ENCODE measurements around the gene HCST.

- TF ChIP-seq CTCF (IDR thresholded peaks at IDR 0.05) (no peak), POLR2A (IDR thresholded peaks at IDR 0.05) (no peak), POLR2AphosphoS5 (IDR thresholded peaks at IDR 0.05; ENCODE audit: insufficient read depth in 1 of 2, low read depth in 1 of 2) (no peak)
Observed at GRCh38 chr19:35937345-35938281, 35.3 kb downstream of the HCST start.
